Activated CD4-positive, CD25-positive, alpha-beta regulatory T cell treated with anti-CD3 and anti-CD28 coated beads, Interleukin-2, amount 50 U/mL, for 24 hours (primary cell): ENCODE results near the gene SMARCB1.

ENCODE experiments used
- ATAC-seq, 2 donors: fragments of 150-1000 bp; cut with Tn5 transposase; one replicate each; pipeline ENCODE4 v1.10.0; 2021; ENCODE audit warnings: mild to moderate bottlenecking in 1 of 2, moderate library complexity in 1 of 2

The SMARCB1 gene

DNA sequence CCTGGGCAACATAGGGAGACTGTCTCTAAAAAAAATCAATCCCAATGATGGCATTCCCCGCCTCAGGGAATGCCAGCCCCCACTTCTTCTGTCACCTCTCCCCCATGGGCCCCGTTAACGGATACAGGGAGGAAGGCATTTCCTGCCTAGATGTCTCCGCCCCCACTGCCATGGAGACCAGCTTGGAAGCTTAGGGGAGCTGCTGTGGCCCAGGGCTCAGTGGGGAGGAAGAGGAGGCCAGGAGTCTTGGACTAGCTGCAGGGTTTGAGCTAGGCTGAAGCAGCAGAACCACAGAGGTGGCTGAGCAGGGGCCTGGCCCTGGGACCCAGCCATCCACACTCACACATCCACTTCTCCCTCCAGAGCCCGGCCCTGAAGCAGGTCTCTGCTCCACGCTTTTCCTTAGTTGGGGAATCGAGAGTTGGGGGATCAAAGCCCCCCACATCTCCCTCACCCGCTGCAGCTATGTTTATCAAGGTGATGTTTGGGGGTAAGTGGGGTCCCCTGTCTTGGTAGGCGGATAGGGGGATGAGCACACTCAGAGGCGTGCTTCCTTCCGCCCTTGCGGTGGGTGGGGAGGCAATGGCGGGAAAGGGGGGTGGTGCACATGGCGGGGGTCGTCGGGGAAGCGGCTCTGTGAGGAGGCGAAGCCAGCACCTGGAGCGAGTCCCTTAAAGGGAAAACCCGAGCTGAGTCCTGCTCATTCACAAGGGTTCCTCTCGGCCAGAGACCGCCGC lies 23.8 kb upstream of the SMARCB1 start, which contains the start of gene C22orf15:
Gene C22orf15, plus strand, starts transcription at position 149 of the 737 bp plus-strand sequence. Its CDS starts 317 bp downstream, at position 466.
- no peak for ATAC-seq

- ATAC-seq: peak; percentile 14 to 44
Observed at GRCh38 chr22:23763579-23763945, 23.2 kb upstream of the SMARCB1 start.

DNA sequence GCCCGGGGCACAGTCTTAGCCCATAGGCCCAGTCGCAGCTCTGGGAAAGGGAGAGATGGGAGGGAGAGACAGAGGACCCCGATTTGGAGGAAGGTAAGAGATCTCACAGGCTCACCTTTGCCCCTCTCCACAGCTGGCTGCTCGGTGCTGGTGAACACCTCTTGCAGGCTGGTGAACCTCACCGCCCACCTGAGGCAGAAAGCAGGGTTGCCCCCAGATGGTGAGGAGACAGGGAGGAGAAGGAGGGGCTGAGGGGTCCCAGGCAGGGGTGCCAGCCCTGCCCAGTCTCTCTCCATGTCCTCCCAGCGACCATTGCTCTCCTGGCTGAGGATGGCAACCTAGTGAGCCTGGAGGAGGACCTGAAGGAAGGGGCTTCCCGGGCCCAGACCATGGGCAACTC lies 22.8 kb upstream of the SMARCB1 start:
- no peak for ATAC-seq

DNA sequence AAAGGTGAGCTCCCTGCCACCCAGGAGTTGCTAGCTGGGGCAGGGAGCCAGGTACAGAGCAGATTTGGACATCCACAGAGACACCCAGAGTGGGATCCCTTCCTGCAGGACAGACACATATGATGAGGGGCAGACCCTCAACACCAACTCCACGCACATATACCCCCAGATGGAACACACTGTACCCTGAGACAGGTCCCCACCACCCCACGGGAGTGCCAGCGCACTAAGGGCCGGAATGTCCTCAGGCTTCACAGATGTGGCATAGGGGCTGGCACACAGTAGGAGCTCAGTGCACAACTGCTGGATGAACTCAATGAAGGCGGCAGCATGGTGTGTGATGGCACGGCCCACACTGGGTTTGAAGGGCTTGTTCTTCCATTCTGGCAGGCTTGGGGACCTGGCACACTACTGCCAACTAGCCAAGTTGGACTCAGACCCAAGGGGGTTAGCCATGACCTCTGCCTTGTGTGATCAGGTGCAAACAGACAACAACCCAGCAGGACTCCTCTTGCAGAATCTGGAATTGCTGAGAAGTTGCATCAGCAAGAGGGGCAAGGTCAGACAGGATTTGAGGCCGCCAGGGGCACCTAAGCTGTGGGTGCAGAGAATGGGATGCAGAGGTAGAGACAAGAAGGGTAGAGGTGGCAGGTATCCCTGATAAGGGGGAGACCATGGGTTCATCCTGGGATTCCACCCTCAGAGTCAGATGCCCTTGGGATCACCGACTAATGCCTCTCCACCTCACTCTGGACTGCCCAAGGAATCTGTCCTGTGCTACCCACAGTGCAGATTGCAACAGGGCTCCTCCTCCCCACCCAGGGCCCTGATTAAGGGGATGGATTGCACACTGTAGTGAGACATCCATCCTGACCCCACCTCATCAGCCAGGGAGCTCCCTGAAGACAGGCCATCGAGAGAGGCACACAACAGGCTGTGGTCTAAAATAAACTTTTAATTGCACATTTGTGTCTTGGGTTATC lies 21.6 kb upstream of the SMARCB1 start:
- ATAC-seq: no peak

DNA sequence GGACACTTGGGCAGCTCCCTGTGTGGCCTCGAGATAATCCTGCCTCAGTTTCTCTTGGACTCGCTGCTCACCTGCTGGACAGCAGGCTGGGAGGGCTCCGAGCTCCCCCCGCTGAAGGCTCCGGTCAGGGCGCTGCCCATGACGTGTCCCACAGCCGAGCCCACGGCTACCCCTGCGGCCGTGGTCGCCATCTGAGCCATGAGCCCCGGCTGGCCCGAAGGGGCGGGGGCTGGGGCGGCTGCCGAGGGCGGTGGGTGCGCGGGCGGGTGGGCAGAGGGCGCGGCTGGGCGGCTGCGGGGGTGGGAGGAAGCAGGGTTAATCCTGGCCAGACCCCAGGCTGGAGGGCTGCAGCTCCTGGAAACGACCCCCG lies 19.5 kb upstream of the SMARCB1 start:
- peak in 1 of 2 donors; percentile 5 for ATAC-seq

DNA sequence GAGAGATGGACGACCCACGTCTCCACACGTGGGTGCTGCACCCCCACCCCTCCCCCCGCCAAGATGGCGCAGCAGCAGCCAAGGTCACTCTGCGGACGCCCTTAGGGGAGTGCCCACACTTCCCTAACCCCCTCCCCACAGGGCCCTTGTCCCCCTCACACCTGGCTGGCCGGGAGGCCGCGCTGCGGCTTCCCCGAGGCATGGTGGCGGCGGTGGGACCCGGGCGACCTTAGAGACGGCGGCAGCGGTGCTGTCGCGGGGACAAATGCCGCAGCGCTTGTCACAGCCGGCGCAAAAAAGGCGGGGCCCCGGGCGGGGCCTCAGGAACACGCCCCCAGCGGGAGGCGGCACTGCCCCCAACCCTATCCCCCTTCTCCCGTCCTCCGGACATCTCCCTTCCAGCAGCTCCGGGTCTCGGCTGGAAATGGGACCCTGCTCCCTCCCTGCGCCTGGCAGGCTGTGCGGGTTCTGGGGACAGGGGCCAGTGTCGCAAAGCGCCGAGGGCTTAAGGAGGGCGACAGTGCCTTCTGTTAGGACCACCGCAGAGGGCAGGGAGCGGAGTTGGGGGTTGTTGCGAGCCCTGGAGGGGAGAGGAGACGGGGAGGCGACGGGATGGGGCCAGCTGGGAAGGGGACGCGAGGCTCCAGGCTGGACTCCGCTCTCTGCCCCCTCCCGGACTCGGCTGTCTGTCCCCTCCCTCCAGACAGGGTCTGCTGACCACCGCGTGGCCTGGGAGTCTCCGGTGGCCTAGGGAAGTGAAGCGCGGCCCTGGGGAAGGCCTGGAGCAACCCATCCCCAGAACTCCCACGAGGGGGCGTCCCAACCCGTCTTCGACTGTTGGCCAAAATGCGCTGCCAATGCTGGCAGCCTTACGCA lies 18.9 kb upstream of the SMARCB1 start, which contains the start of gene CHCHD10:
Gene CHCHD10, minus strand, starts transcription at position 300 of the 876 bp plus-strand sequence. Its CDS starts 98 bp downstream, at position 202.
- peak; percentile 75 to 81 for ATAC-seq

GRCh38 chr22:23769321-23769965 lies 17.3 kb upstream of the SMARCB1 start:
- no peak for ATAC-seq

DNA sequence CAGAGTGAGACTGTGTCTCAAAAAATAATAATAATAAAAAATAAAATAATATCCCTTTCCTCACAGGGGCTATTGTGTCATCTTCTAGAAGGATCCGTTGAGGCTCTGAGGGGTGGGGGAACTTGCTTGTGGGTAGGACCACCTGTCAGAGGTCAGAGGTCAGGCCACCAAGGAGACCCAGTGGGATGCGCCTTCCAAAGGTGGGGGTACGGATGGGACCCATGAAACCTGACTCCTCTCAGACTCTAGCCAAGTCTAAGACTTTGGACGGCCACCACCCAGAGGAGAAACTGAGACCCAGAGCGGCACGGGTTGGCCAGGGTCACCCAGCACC lies 14.5 kb upstream of the SMARCB1 start:
- ATAC-seq: no peak

GRCh38 chr22:23772649-23773473 lies 13.9 kb upstream of the SMARCB1 start, which contains the start of gene MMP11:
Gene MMP11 (plus strand): TSS chr22:23772849. CDS start chr22:23772871, 22 bp downstream.
- peak; percentile 55 to 60 for ATAC-seq

GRCh38 chr22:23773483-23774113 lies 13.2 kb upstream of the SMARCB1 start:
- no peak for ATAC-seq

- ATAC-seq: no peak
Observed at GRCh38 chr22:23774114-23774921, 12.4 kb upstream of the SMARCB1 start.

GRCh38 chr22:23774922-23775436 lies 11.8 kb upstream of the SMARCB1 start:
- no peak for ATAC-seq

GRCh38 chr22:23775779-23776375 lies 10.9 kb upstream of the SMARCB1 start:
- no peak for ATAC-seq

- no peak for ATAC-seq
Observed at GRCh38 chr22:23777776-23778576, 8.8 kb upstream of the SMARCB1 start.

DNA sequence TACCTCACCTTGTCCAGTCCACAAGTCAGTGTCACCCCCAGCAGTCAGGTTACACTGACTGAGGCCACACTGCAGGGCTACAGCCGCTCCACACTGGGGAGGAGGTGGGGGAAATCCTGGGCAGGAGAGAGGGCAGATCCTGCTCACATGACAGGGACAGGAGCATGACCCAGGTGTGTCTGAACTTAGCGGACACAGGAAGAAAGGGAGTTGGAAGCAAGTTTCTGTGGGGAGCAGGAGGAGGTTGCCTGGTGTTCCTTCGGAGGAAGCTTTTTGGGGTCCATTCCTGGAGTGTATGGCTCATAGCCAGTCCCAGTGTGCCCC lies 8.2 kb upstream of the SMARCB1 start:
- no peak for ATAC-seq

GRCh38 chr22:23779083-23779482 lies 7.7 kb upstream of the SMARCB1 start:
- no peak for ATAC-seq

DNA sequence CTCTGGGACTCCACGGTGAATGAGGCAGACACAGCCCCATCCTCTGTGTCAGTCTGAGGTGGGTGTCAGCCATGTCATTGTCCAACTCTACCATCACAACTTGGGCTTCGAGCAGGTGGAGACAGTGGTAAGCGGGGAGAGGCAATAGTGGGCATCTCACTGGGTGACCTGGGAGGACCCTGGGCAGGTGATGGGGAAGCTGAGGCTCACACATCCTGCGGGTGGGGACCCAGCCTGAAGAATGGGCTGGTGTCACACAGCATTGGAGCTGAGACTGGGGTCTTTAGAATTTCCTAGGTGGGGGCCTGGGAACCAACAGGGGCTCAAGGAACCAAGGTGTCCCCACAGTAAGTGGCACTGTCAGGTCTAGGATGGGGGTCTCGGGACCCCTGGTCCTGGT lies 7.0 kb upstream of the SMARCB1 start:
- no peak for ATAC-seq

DNA sequence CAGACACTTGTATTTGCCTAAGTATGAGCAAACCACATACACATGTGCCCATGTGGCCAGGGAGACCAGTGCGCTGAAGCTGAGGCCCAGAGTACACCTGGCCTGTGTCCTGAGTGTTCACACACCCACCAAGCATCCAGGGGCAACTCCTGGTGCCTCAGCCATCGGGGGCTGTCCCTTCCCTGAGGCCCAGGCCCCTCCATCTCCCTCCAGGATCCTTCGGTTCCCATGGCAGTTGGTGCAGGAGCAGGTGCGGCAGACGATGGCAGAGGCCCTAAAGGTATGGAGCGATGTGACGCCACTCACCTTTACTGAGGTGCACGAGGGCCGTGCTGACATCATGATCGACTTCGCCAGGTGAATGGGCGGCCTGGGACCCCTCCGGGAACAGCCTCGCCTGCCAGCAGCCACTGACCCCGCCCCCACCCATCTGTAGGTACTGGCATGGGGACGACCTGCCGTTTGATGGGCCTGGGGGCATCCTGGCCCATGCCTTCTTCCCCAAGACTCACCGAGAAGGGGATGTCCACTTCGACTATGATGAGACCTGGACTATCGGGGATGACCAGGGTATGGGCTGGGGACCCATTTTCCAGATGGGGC lies 6.5 kb upstream of the SMARCB1 start:
- no peak for ATAC-seq
